H9 (cell line): ENCODE measurements around the gene UTS2B. TPM values are rescaled to one million over a fixed set of nuclear protein-coding genes. Genes with fewer than 3 reads are reported as not detected.

Experiments used
- DNase-seq: peaks from one replicate; pipeline ENCODE4 v3.0.0-alpha.2; 2017
- H2AFZ ChIP-seq: one replicate; pipeline ENCODE4 v1.6.1; 2013; ENCODE audit warnings: mild to moderate bottlenecking, low read length, control low read depth, moderate library complexity
- H2AK5ac ChIP-seq: 2 replicates; pipeline ENCODE4 v1.6.1; 2013; ENCODE audit warnings: low read length, control low read depth, mixed read lengths; ENCODE audit not compliant: insufficient read length
- H2BK120ac ChIP-seq: one replicate; pipeline ENCODE4 v1.6.1; 2013; ENCODE audit warnings: low read depth, mild to moderate bottlenecking, low read length, control low read depth, inconsistent platforms; ENCODE audit not compliant: poor library complexity, severe bottlenecking
- H2BK12ac ChIP-seq: 2 replicates; pipeline ENCODE4 v1.6.1; 2013; ENCODE audit warnings: low read length, control low read depth, mixed read lengths, low read depth; ENCODE audit not compliant: insufficient read length
- H2BK15ac ChIP-seq: 2 replicates; pipeline ENCODE4 v1.6.1; 2013; ENCODE audit warnings: low read depth, low read length, control low read depth
- H2BK20ac ChIP-seq: one replicate; pipeline ENCODE4 v1.6.1; 2013; ENCODE audit warnings: low read depth, mild to moderate bottlenecking, low read length, control low read depth, inconsistent platforms; ENCODE audit not compliant: poor library complexity, severe bottlenecking
- H2BK5ac ChIP-seq: 2 replicates; pipeline ENCODE4 v1.6.1; 2013; ENCODE audit warnings: low read length, control low read depth, mixed read lengths; ENCODE audit not compliant: insufficient read length
- H3K14ac ChIP-seq: 2 replicates; pipeline ENCODE4 v1.6.1; 2013; ENCODE audit warnings: low read length, control low read depth; ENCODE audit not compliant: insufficient read depth
- H3K18ac ChIP-seq: 2 replicates; pipeline ENCODE4 v1.6.1; 2013; ENCODE audit warnings: low read depth, mild to moderate bottlenecking, mixed read lengths, low read length, control low read depth; ENCODE audit not compliant: insufficient read length
- H3K23ac ChIP-seq: 2 replicates; pipeline ENCODE4 v1.6.1; 2013; ENCODE audit warnings: low read length, control low read depth, mixed read lengths, low read depth; ENCODE audit not compliant: insufficient read length
- H3K23me2 ChIP-seq: 2 replicates; pipeline ENCODE4 v1.6.1; 2013; ENCODE audit warnings: low read depth, mild to moderate bottlenecking, mixed read lengths, low read length, control low read depth; ENCODE audit not compliant: insufficient read length, poor library complexity, severe bottlenecking
- H3K27ac ChIP-seq: 2 replicates; pipeline ENCODE4 v1.5.1; 2013; ENCODE audit warnings: low read length, control low read depth, mixed read lengths, low read depth; ENCODE audit not compliant: insufficient read length
- H3K27me3 ChIP-seq: 2 replicates; pipeline ENCODE4 v1.6.1; 2013; ENCODE audit warnings: low read length, control low read depth, inconsistent platforms; ENCODE audit not compliant: insufficient read depth
- H3K4ac ChIP-seq: 2 replicates; pipeline ENCODE4 v1.6.1; 2013; ENCODE audit warnings: low read depth, mild to moderate bottlenecking, control low read depth, inconsistent platforms, low read length, moderate library complexity
- H3K4me1 ChIP-seq: 2 replicates; pipeline ENCODE4 v1.6.1; 2013; ENCODE audit warnings: low read length, control low read depth, inconsistent platforms; ENCODE audit not compliant: insufficient read depth
- H3K4me2 ChIP-seq: 2 replicates; pipeline ENCODE4 v1.6.1; 2013; ENCODE audit warnings: low read length, control low read depth, mixed read lengths; ENCODE audit not compliant: insufficient read length, insufficient read depth
- H3K56ac ChIP-seq: 2 replicates; pipeline ENCODE4 v1.6.1; 2013; ENCODE audit warnings: low read depth, mild to moderate bottlenecking, mixed read lengths, low read length, control low read depth; ENCODE audit not compliant: insufficient read length
- H3K79me1 ChIP-seq: 2 replicates; pipeline ENCODE4 v1.6.1; 2013; ENCODE audit warnings: low read depth, mild to moderate bottlenecking, moderate library complexity, low read length, control low read depth, inconsistent platforms; ENCODE audit not compliant: insufficient read depth, poor library complexity, severe bottlenecking
- H3K79me2 ChIP-seq: 2 replicates; pipeline ENCODE4 v1.6.1; 2013; ENCODE audit warnings: low read length, control low read depth, inconsistent platforms; ENCODE audit not compliant: insufficient read depth
- H3K9ac ChIP-seq: 2 replicates; pipeline ENCODE4 v1.6.1; 2013; ENCODE audit warnings: low read length, control low read depth, mixed read lengths; ENCODE audit not compliant: insufficient read length; ENCODE audit errors: extremely low read depth
- H3K9me3 ChIP-seq: one replicate; pipeline ENCODE4 v1.6.1; 2013; ENCODE audit warnings: low read depth, low read length, inconsistent platforms; ENCODE audit not compliant: control insufficient read depth
- H3T11ph ChIP-seq: one replicate; pipeline ENCODE4 v1.6.1; 2013; ENCODE audit warnings: mild to moderate bottlenecking, low read length, control low read depth, inconsistent platforms
- H4K20me1 ChIP-seq: one replicate; pipeline ENCODE4 v1.6.1; 2013; ENCODE audit not compliant: control insufficient read depth, insufficient read length, insufficient read depth
- H4K5ac ChIP-seq: 2 replicates; pipeline ENCODE4 v1.6.1; 2013; ENCODE audit warnings: low read depth, mild to moderate bottlenecking, mixed read lengths, low read length, control low read depth; ENCODE audit not compliant: insufficient read length
- H4K8ac ChIP-seq: replicated peaks from 2 replicates; pipeline ENCODE4 v1.6.1; 2013; ENCODE audit warnings: low read length, control low read depth, mixed read lengths, low read depth; ENCODE audit not compliant: insufficient read length
- H4K91ac ChIP-seq: 2 replicates; pipeline ENCODE4 v1.6.1; 2013; ENCODE audit warnings: low read depth, mild to moderate bottlenecking, moderate library complexity, mixed read lengths, low read length, control low read depth; ENCODE audit not compliant: insufficient read length
- H3K27ac Mint-ChIP-seq, 3 experiments: 2 replicates in 2 of 3; 3 replicates in 1 of 3; pipeline ENCODE4 v1.8.0; 2020 to 2021; ENCODE audit warnings: mixed read lengths in 3 of 3, mild to moderate bottlenecking in 1 of 3, moderate library complexity in 1 of 3
- H3K27me3 Mint-ChIP-seq: 2 replicates; pipeline ENCODE4 v1.8.0; 2021; ENCODE audit warnings: low read depth, mild to moderate bottlenecking, moderate library complexity, mixed read lengths
- H3K36me3 Mint-ChIP-seq, 3 experiments: 2 replicates in 2 of 3; 3 replicates in 1 of 3; pipeline ENCODE4 v1.8.0; 2020 to 2021; ENCODE audit warnings: low read depth in 3 of 3, mixed read lengths in 3 of 3; ENCODE audit not compliant: insufficient read depth in 1 of 3
- H3K4me1 Mint-ChIP-seq, 2 experiments: 2 replicates each; pipeline ENCODE4 v1.8.0; 2020; ENCODE audit warnings: mixed read lengths in 2 of 2
- H3K4me3 Mint-ChIP-seq, 2 experiments: 2 replicates in 1 of 2; 3 replicates in 1 of 2; pipeline ENCODE4 v1.8.0; 2020 to 2021; ENCODE audit warnings: mild to moderate bottlenecking in 2 of 2, mixed read lengths in 2 of 2, moderate library complexity in 1 of 2
- H3K9me3 Mint-ChIP-seq, 2 experiments: 2 replicates in 1 of 2; 3 replicates in 1 of 2; pipeline ENCODE4 v1.8.0; 2020; ENCODE audit warnings: mild to moderate bottlenecking in 2 of 2, mixed read lengths in 2 of 2, moderate library complexity in 1 of 2
- WGBS: extraction: QIAGEN DNeasy Blood & Tissue Kit; methylation state at CpG from one replicate; pipeline ENCODE4 v1.1.7; 2013; ENCODE audit warnings: missing lambda C conversion rate, low lambda C conversion rate, mixed read lengths; ENCODE audit not compliant: insufficient read length; ENCODE audit errors: extremely low coverage; 5-methylcytosine and 5-hydroxymethylcytosine counted together
- total RNA-seq: library from RNA; stranded (reverse); gene quantifications from 2 replicates; pipeline ENCODE4 v1.2.1, GENCODE V29; 2021
- TF ChIP-seq, protein P1 (sequence below): fragments of 200-600 bp; sonication (generic); conservative IDR thresholded peaks from 3 replicates; pipeline ENCODE4 v1.8.0; 2021; ENCODE audit warnings: antibody characterized with exemption, mild to moderate bottlenecking

UTS2B gene
- total RNA-seq, 1 experiment from 2014 or later = 0.09 TPM

DNA sequence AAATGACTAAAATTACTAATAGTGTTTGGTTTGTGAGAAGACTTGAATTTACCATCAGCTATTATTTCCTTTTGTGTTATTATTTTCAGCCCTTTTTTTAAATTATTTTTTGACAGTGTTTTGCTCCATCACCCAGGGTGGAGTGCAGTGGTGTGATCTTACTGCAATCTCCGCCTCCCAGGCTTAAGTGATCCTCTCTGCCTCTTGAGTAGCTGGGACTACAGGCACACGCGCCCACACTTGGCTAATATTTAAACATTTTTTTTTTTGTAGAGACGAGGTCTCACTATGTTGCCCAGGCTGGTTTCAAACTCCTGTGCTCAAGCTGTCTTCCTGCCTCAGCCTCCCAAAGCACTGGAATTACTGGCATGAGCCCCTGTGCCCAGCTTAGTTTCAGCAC is 31.7 kb upstream of the UTS2B start:
- H3K4me3 Mint-ChIP-seq = no peak overlapping the region
- H3K4me2 ChIP-seq = no peak overlapping the region
- peak overlapping the region in 1 of 3 experiments; percentile 37; a peak in 1 of 7 replicates for H3K27ac Mint-ChIP-seq
- peaks cover 47 to 51% of the 10 kb centered on the region in 2 experiments for H3K4me1 Mint-ChIP-seq
- H3K36me3 Mint-ChIP-seq = peaks cover 9 to 34% (median 12%) of the 10 kb centered on the region in 3 experiments
- peaks cover 13% of the 10 kb centered on the region for H3K4me1 ChIP-seq
- H4K91ac ChIP-seq = no peak overlapping the region
- WGBS = no CpG with 5 or more reads among the region's 4 CpGs
- TF ChIP-seq, protein P1, sequence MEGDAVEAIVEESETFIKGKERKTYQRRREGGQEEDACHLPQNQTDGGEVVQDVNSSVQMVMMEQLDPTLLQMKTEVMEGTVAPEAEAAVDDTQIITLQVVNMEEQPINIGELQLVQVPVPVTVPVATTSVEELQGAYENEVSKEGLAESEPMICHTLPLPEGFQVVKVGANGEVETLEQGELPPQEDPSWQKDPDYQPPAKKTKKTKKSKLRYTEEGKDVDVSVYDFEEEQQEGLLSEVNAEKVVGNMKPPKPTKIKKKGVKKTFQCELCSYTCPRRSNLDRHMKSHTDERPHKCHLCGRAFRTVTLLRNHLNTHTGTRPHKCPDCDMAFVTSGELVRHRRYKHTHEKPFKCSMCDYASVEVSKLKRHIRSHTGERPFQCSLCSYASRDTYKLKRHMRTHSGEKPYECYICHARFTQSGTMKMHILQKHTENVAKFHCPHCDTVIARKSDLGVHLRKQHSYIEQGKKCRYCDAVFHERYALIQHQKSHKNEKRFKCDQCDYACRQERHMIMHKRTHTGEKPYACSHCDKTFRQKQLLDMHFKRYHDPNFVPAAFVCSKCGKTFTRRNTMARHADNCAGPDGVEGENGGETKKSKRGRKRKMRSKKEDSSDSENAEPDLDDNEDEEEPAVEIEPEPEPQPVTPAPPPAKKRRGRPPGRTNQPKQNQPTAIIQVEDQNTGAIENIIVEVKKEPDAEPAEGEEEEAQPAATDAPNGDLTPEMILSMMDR = no peak
- no peak overlapping the region for H4K5ac ChIP-seq
- no peaks in the 10 kb centered on the region for H3K79me2 ChIP-seq
- no peaks in the 10 kb centered on the region for H3K27me3 ChIP-seq
- no peak overlapping the region for H3K14ac ChIP-seq
- no peaks in the 10 kb centered on the region for H4K20me1 ChIP-seq
- H2BK120ac ChIP-seq = no peak overlapping the region
- H2AFZ ChIP-seq = no peak overlapping the region
- no peaks in the 10 kb centered on the region for H3K23me2 ChIP-seq
- H3K23ac ChIP-seq = no peak overlapping the region
- H3K9me3 Mint-ChIP-seq = no peaks in the 10 kb centered on the region
- no peaks in the 10 kb centered on the region for H3K9me3 ChIP-seq
- DNase-seq = no peak
- H3K27ac ChIP-seq = no peak overlapping the region
- no peaks in the 10 kb centered on the region for H3K27me3 Mint-ChIP-seq
- H2BK5ac ChIP-seq = no peak overlapping the region
- H2BK20ac ChIP-seq = no peak overlapping the region
- no peak overlapping the region for H2BK12ac ChIP-seq
- no peak overlapping the region for H3K9ac ChIP-seq
- H3K79me1 ChIP-seq = no peaks in the 10 kb centered on the region
- H3K4ac ChIP-seq = no peak overlapping the region
- H2BK15ac ChIP-seq = no peak overlapping the region
- no peak overlapping the region for H3K56ac ChIP-seq
- no peak overlapping the region for H3T11ph ChIP-seq
- no peak overlapping the region for H3K18ac ChIP-seq
- no peak overlapping the region for H4K8ac ChIP-seq
- no peak overlapping the region for H2AK5ac ChIP-seq
